ENCODE data around the gene PPFIBP2.

Gene PPFIBP2

GRCh38 chr11:7547687-7548086 lies 33.9 kb downstream of the PPFIBP2 start:
- DNase-seq = no peak
- Histone ChIP-seq H3K4me1 (ENCODE audit: low read length) (peaks cover 24% of the 10 kb centered on the region), H4K20me1 (ENCODE audit: insufficient read depth, low read length) (no peaks in the 10 kb centered on the region), H3K27me3 (replicated peaks; ENCODE audit: insufficient read depth, low read length) (no peaks in the 10 kb centered on the region), H3K9me3 (replicated peaks; ENCODE audit: insufficient read depth, low read length) (no peaks in the 10 kb centered on the region), H3K27ac (ENCODE audit: low read length) (no peak overlapping the region), H3K9ac (ENCODE audit: low read length) (no peak overlapping the region), H3K79me2 (ENCODE audit: low read length) (no peaks in the 10 kb centered on the region), H3K36me3 (replicated peaks; ENCODE audit: insufficient read depth, low read length) (no peaks in the 10 kb centered on the region), H3K4me2 (ENCODE audit: low read depth, low read length) (no peak overlapping the region), H3K9me2 (replicated peaks; ENCODE audit: insufficient read depth, low read length) (no peaks in the 10 kb centered on the region), H3K4me3 (ENCODE audit: low read length) (no peak overlapping the region), H3F3A (ENCODE audit: insufficient read depth, low read length) (peaks cover 12% of the 10 kb centered on the region), H2AFZ (ENCODE audit: low read length) (no peak overlapping the region)
- TF ChIP-seq EZH2 (optimal IDR thresholded peaks at IDR 0.05; ENCODE audit: low read depth, low read length) (no peak), CTCF (IDR thresholded peaks at IDR 0.05; ENCODE audit: low read length) (no peak), EZH2phosphoT487 (IDR thresholded peaks at IDR 0.05; ENCODE audit: low read length) (no peak)

GRCh38 chr11:7548659-7549274 lies 35.0 kb downstream of the PPFIBP2 start:
- Histone ChIP-seq H2AFZ (ENCODE audit: low read length) (no peak overlapping the region), H3K36me3 (replicated peaks; ENCODE audit: insufficient read depth, low read length) (no peaks in the 10 kb centered on the region), H3K9ac (ENCODE audit: low read length) (no peak overlapping the region), H3K4me1 (ENCODE audit: low read length) (peaks cover 24% of the 10 kb centered on the region), H3K9me3 (replicated peaks; ENCODE audit: insufficient read depth, low read length) (no peaks in the 10 kb centered on the region), H4K20me1 (ENCODE audit: insufficient read depth, low read length) (no peaks in the 10 kb centered on the region), H3K27ac (ENCODE audit: low read length) (peak overlapping the region; percentile 53; the same call in 1 of the 2 replicates), H3K79me2 (ENCODE audit: low read length) (no peaks in the 10 kb centered on the region), H3K4me2 (ENCODE audit: low read depth, low read length) (peak overlapping the region; percentile 39; the same call in 1 of the 2 replicates), H3K4me3 (ENCODE audit: low read length) (no peak overlapping the region; the same call in 1 of the 2 replicates), H3F3A (ENCODE audit: insufficient read depth, low read length) (peaks cover 12% of the 10 kb centered on the region), H3K27me3 (replicated peaks; ENCODE audit: insufficient read depth, low read length) (no peaks in the 10 kb centered on the region), H3K9me2 (replicated peaks; ENCODE audit: insufficient read depth, low read length) (no peaks in the 10 kb centered on the region)
- DNase-seq = peak; percentile 63
- TF ChIP-seq EZH2phosphoT487 (IDR thresholded peaks at IDR 0.05; ENCODE audit: low read length) (no peak), EZH2 (optimal IDR thresholded peaks at IDR 0.05; ENCODE audit: low read depth, low read length) (no peak), CTCF (IDR thresholded peaks at IDR 0.05; ENCODE audit: low read length) (peak; percentile 69)

- H3K4me3 ChIP-seq (ENCODE audit: low read length) = no peak overlapping the region; the same call in 1 of the 2 replicates
- no peaks in the 10 kb centered on the region for H3K9me2 ChIP-seq (replicated peaks; ENCODE audit: insufficient read depth, low read length)
- TF ChIP-seq EZH2 (optimal IDR thresholded peaks at IDR 0.05; ENCODE audit: low read depth, low read length) (no peak), CTCF (IDR thresholded peaks at IDR 0.05; ENCODE audit: low read length) (no peak)
- H3K79me2 ChIP-seq (ENCODE audit: low read length) = no peaks in the 10 kb centered on the region
- H3K36me3 ChIP-seq (replicated peaks; ENCODE audit: insufficient read depth, low read length) = no peaks in the 10 kb centered on the region
- H3K27me3 ChIP-seq (replicated peaks; ENCODE audit: insufficient read depth, low read length) = no peaks in the 10 kb centered on the region
- no peaks in the 10 kb centered on the region for H3K9me3 ChIP-seq (replicated peaks; ENCODE audit: insufficient read depth, low read length)
- no peaks in the 10 kb centered on the region for H4K20me1 ChIP-seq (ENCODE audit: insufficient read depth, low read length)
- H3K4me1 ChIP-seq (ENCODE audit: low read length) = peaks cover 24% of the 10 kb centered on the region
- H3K27ac ChIP-seq (ENCODE audit: low read length) = peak overlapping the region; percentile 53; the same call in 1 of the 2 replicates
- peak overlapping the region; percentile 39 for H3K4me2 ChIP-seq (ENCODE audit: low read depth, low read length)
- H2AFZ ChIP-seq (ENCODE audit: low read length) = no peak overlapping the region
- H3F3A ChIP-seq (ENCODE audit: insufficient read depth, low read length) = peaks cover 12% of the 10 kb centered on the region
- no peak overlapping the region for H3K9ac ChIP-seq (ENCODE audit: low read length)
- peak; percentile 73 for DNase-seq
Observed at GRCh38 chr11:7549681-7550080, 35.9 kb downstream of the PPFIBP2 start.
